ENCODE measurements around the gene LAMA2. TPM values are rescaled to one million over a fixed set of nuclear protein-coding genes. Genes with fewer than 3 reads are reported as not detected.

LAMA2 gene
- total and polyA plus RNA-seq, 2 donors (not counting 3 experiments of a cell fraction or from before 2014, with no cell fraction given) = 0.51 to 0.75 TPM

GRCh38 chr6:129543981-129544380 lies 661.0 kb downstream of the LAMA2 start:
- BruUV-seq (replicated peaks) = no TSS peak
- H4K20me1 ChIP-seq (replicated peaks; ENCODE audit: control insufficient read depth, extremely low read depth, insufficient read depth, low read length) = no peaks in the 10 kb centered on the region
- dilution Hi-C loops (cut with MboI; ENCODE audit: extremely low pct_ligation_motif_present, low sequenced_read_pairs) (no loop called here), intact Hi-C loops (cut with micrococcal nuclease) (no loop called here)
- peak; percentile 33 for DNase-seq (ENCODE audit: low read depth, low spot score)
- H3K4me1 ChIP-seq (ENCODE audit: control insufficient read depth, extremely low read depth, insufficient read depth, low read length) = peaks cover 5% of the 10 kb centered on the region
- H3K9me3 ChIP-seq (replicated peaks; ENCODE audit: control insufficient read depth, insufficient read depth, low read length) = no peaks in the 10 kb centered on the region
- H3K27me3 ChIP-seq (ENCODE audit: control insufficient read depth in 2 of 2, insufficient read depth in 2 of 2, low read length in 2 of 2) = no peaks in the 10 kb centered on the region
- H3K36me3 ChIP-seq (ENCODE audit: control insufficient read depth in 2 of 2, extremely low read depth in 1 of 2, insufficient read depth in 2 of 2, low read length in 2 of 2) = peaks cover 0 to 5% of the 10 kb centered on the region in 2 experiments
- no peak for FAIRE-seq
- no peak overlapping the region for H3K9ac ChIP-seq (replicated peaks; ENCODE audit: extremely low read depth, insufficient read depth, low read length)
- TF ChIP-seq POLR2AphosphoS5 (IDR thresholded peaks at IDR 0.05; ENCODE audit: insufficient read depth, low read depth, low read length) = no peak
- no peak for TF ChIP-seq GATA2 (IDR thresholded peaks at IDR 0.05; ENCODE audit: insufficient read depth, insufficient read length, low read depth, low read length)
- TF ChIP-seq EZH2 (IDR thresholded peaks at IDR 0.05; ENCODE audit: borderline replicate concordance, low read depth, low read length, severe bottlenecking) = no peak
- TF ChIP-seq, protein P1, sequence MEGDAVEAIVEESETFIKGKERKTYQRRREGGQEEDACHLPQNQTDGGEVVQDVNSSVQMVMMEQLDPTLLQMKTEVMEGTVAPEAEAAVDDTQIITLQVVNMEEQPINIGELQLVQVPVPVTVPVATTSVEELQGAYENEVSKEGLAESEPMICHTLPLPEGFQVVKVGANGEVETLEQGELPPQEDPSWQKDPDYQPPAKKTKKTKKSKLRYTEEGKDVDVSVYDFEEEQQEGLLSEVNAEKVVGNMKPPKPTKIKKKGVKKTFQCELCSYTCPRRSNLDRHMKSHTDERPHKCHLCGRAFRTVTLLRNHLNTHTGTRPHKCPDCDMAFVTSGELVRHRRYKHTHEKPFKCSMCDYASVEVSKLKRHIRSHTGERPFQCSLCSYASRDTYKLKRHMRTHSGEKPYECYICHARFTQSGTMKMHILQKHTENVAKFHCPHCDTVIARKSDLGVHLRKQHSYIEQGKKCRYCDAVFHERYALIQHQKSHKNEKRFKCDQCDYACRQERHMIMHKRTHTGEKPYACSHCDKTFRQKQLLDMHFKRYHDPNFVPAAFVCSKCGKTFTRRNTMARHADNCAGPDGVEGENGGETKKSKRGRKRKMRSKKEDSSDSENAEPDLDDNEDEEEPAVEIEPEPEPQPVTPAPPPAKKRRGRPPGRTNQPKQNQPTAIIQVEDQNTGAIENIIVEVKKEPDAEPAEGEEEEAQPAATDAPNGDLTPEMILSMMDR (IDR thresholded peaks at IDR 0.05; ENCODE audit: extremely low read depth in 1 of 2, insufficient read depth in 1 of 2, low read depth in 1 of 2, low read length in 2 of 2) = no peak
- no peak for TF ChIP-seq FOS (IDR thresholded peaks at IDR 0.05; ENCODE audit: borderline replicate concordance, insufficient read depth, low read length)
- TF ChIP-seq JUN (IDR thresholded peaks at IDR 0.05; ENCODE audit: borderline replicate concordance, insufficient read depth, insufficient read length, low read depth) = peak; percentile 6
- TF ChIP-seq POLR2A (IDR thresholded peaks at IDR 0.05; ENCODE audit: low read depth, low read length) = no peak
- no peaks in the 10 kb centered on the region for H3K9me1 ChIP-seq (replicated peaks; ENCODE audit: control insufficient read depth, extremely low read depth, insufficient read depth, low read length)
- no peak overlapping the region for H3K27ac ChIP-seq (ENCODE audit: insufficient read depth, low read depth, low read length)
- H2AFZ ChIP-seq (ENCODE audit: low read depth, low read length) = no peak overlapping the region
- H3K79me2 ChIP-seq (ENCODE audit: control insufficient read depth, insufficient read depth, low read length) = no peaks in the 10 kb centered on the region
- POLR2A ChIA-PET = no interaction called here
- no peak overlapping the region for H3K4me3 ChIP-seq (replicated peaks in 1 of 3; ENCODE audit: insufficient read depth in 1 of 3, low read depth in 1 of 3, low read length in 3 of 3)
- CTCF ChIA-PET = no interaction called here
- no peak overlapping the region for H3K4me2 ChIP-seq (ENCODE audit: insufficient read depth, low read length)

Measured in endothelial cell of umbilical vein (primary cell).